Trophoblast cell (in vitro differentiated cells and primary cell): ENCODE measurements around the gene ACSF2.

ENCODE experiments used
- DNase-seq, 2 donors: peaks; one replicate each; pipeline ENCODE4 v3.0.0-alpha.2; 2016
- H2AFZ ChIP-seq: 2 replicates; pipeline ENCODE4 v1.6.1; 2013; ENCODE audit warnings: low read length, moderate library complexity, mild to moderate bottlenecking; ENCODE audit not compliant: insufficient read depth, poor library complexity
- H2AK5ac ChIP-seq: 2 replicates; pipeline ENCODE4 v1.6.1; 2013; ENCODE audit warnings: mild to moderate bottlenecking, low read length
- H2BK120ac ChIP-seq: 2 replicates; pipeline ENCODE4 v1.6.1; 2013; ENCODE audit warnings: low read length, mild to moderate bottlenecking, moderate library complexity; ENCODE audit not compliant: insufficient read depth, poor library complexity
- H2BK12ac ChIP-seq: 2 replicates; pipeline ENCODE4 v1.6.1; 2013; ENCODE audit warnings: mild to moderate bottlenecking, low read length, moderate library complexity
- H2BK5ac ChIP-seq: 2 replicates; pipeline ENCODE4 v1.6.1; 2013; ENCODE audit warnings: low read length, low read depth, moderate library complexity, mild to moderate bottlenecking; ENCODE audit not compliant: poor library complexity
- H3K14ac ChIP-seq: 2 replicates; pipeline ENCODE4 v1.6.1; 2013; ENCODE audit warnings: mild to moderate bottlenecking, low read length
- H3K18ac ChIP-seq: 2 replicates; pipeline ENCODE4 v1.6.1; 2013; ENCODE audit warnings: mild to moderate bottlenecking, low read length
- H3K23ac ChIP-seq: 2 replicates; pipeline ENCODE4 v1.6.1; 2013; ENCODE audit warnings: low read length
- H3K27ac ChIP-seq: 2 replicates; pipeline ENCODE4 v1.5.1; 2013; ENCODE audit warnings: low read depth, mild to moderate bottlenecking, inconsistent platforms, low read length, moderate library complexity
- H3K27me3 ChIP-seq: 2 replicates; pipeline ENCODE4 v1.6.1; 2013; ENCODE audit warnings: inconsistent platforms, mild to moderate bottlenecking, low read length, moderate library complexity; ENCODE audit not compliant: insufficient read depth
- H3K36me3 ChIP-seq, 2 experiments: 1 replicate in 1 of 2; 2 replicates in 1 of 2; pipeline ENCODE4 v1.6.1; 2013; ENCODE audit warnings: low read length in 2 of 2, mild to moderate bottlenecking in 2 of 2, moderate library complexity in 1 of 2; ENCODE audit not compliant: insufficient read depth in 2 of 2, control insufficient read depth in 1 of 2
- H3K4ac ChIP-seq: 2 replicates; pipeline ENCODE4 v1.6.1; 2013; ENCODE audit warnings: low read depth, mild to moderate bottlenecking, low read length, moderate library complexity
- H3K4me1 ChIP-seq, 2 experiments: 1 replicate in 1 of 2; 2 replicates in 1 of 2; pipeline ENCODE4 v1.6.1; 2013; ENCODE audit warnings: low read length in 2 of 2, mild to moderate bottlenecking in 2 of 2, moderate library complexity in 1 of 2; ENCODE audit not compliant: insufficient read depth in 2 of 2, control insufficient read depth in 1 of 2
- H3K4me2 ChIP-seq: 2 replicates; pipeline ENCODE4 v1.6.1; 2013; ENCODE audit warnings: inconsistent platforms, mild to moderate bottlenecking, low read length, moderate library complexity
- H3K4me3 ChIP-seq: 2 replicates; pipeline ENCODE4 v1.5.1; 2013; ENCODE audit warnings: mild to moderate bottlenecking, low read depth, low read length, inconsistent platforms
- H3K79me1 ChIP-seq: one replicate; pipeline ENCODE4 v1.6.1; 2013; ENCODE audit warnings: low read length
- H3K79me2 ChIP-seq: 2 replicates; pipeline ENCODE4 v1.6.1; 2013; ENCODE audit warnings: low read length, mild to moderate bottlenecking; ENCODE audit not compliant: control insufficient read depth, insufficient read depth, poor library complexity
- H3K9ac ChIP-seq: 2 replicates; pipeline ENCODE4 v1.6.1; 2013; ENCODE audit warnings: mild to moderate bottlenecking, low read length
- H3K9me3 ChIP-seq: 2 replicates; pipeline ENCODE4 v1.6.1; 2013; ENCODE audit warnings: low read depth, mild to moderate bottlenecking, control low read depth, inconsistent platforms, low read length; ENCODE audit not compliant: insufficient read depth
- H4K12ac ChIP-seq: 2 replicates; pipeline ENCODE4 v1.6.1; 2013; ENCODE audit warnings: low read depth, mild to moderate bottlenecking, low read length, moderate library complexity
- H4K8ac ChIP-seq: 2 replicates; pipeline ENCODE4 v1.6.1; 2013; ENCODE audit warnings: low read depth, mild to moderate bottlenecking, low read length, moderate library complexity
- H4K91ac ChIP-seq: one replicate; pipeline ENCODE4 v1.6.1; 2013; ENCODE audit warnings: low read depth, mild to moderate bottlenecking, low read length, moderate library complexity
- WGBS: extraction: QIAGEN DNeasy Blood & Tissue Kit; methylation state at CpG from one replicate; pipeline ENCODE4 v1.1.7; 2013; ENCODE audit warnings: missing lambda C conversion rate; ENCODE audit not compliant: insufficient read length, insufficient coverage; ENCODE audit errors: extremely low coverage; 5-methylcytosine and 5-hydroxymethylcytosine counted together

ACSF2 gene

GRCh38 chr17:50432125-50432762 is 6.2 kb downstream of the ACSF2 start:
- Histone ChIP-seq H3K4me1 (peaks cover 24 to 33% of the 10 kb centered on the region in 2 experiments), H2BK5ac (no peak overlapping the region), H2BK120ac (peak overlapping the region; percentile 59), H4K91ac (no peak overlapping the region), H3K36me3 (peaks cover 5 to 8% of the 10 kb centered on the region in 2 experiments), H3K18ac (peak overlapping the region; percentile 7), H3K9ac (no peak overlapping the region), H3K27ac (no peak overlapping the region), H3K9me3 (no peaks in the 10 kb centered on the region), H3K4me2 (no peak overlapping the region), H3K4me3 (no peak overlapping the region), H3K4ac (no peak overlapping the region), H2AK5ac (no peak overlapping the region), H3K27me3 (no peaks in the 10 kb centered on the region), H3K14ac (no peak overlapping the region), H2BK12ac (no peak overlapping the region), H3K79me1 (peaks cover 10% of the 10 kb centered on the region), H3K23ac (no peak overlapping the region), H2AFZ (no peak overlapping the region), H4K8ac (no peak overlapping the region), H3K79me2 (peaks cover 3% of the 10 kb centered on the region), H4K12ac (no peak overlapping the region)
- no peak for DNase-seq
- no CpG with 5 or more reads among the region's 4 CpGs for WGBS

GRCh38 chr17:50437409-50437808 is 11.4 kb downstream of the ACSF2 start:
- no peak overlapping the region for H3K14ac ChIP-seq
- H4K8ac ChIP-seq = no peak overlapping the region

GRCh38 chr17:50439008-50439407 is 13.0 kb downstream of the ACSF2 start:
- Histone ChIP-seq H4K12ac (no peak overlapping the region), H3K9me3 (no peaks in the 10 kb centered on the region), H3K36me3 (peaks cover 7 to 13% of the 10 kb centered on the region in 2 experiments), H3K79me2 (peaks cover 3% of the 10 kb centered on the region), H3K4me2 (no peak overlapping the region), H2BK120ac (no peak overlapping the region), H3K27me3 (no peaks in the 10 kb centered on the region), H3K14ac (no peak overlapping the region), H2AFZ (no peak overlapping the region), H3K23ac (no peak overlapping the region), H2BK5ac (no peak overlapping the region), H2AK5ac (no peak overlapping the region), H3K27ac (no peak overlapping the region), H3K4me1 (peaks cover 5 to 7% of the 10 kb centered on the region in 2 experiments), H4K91ac (no peak overlapping the region), H3K18ac (no peak overlapping the region), H4K8ac (no peak overlapping the region), H2BK12ac (no peak overlapping the region), H3K4me3 (no peak overlapping the region), H3K4ac (no peak overlapping the region), H3K9ac (no peak overlapping the region), H3K79me1 (no peaks in the 10 kb centered on the region)
- no peak for DNase-seq
- WGBS = no CpG with 5 or more reads among the region's 4 CpGs

More at GRCh38 chr17:50437409-50437808, 11.4 kb downstream of the ACSF2 start:
- peaks cover 3 to 5% of the 10 kb centered on the region in 2 experiments for H3K4me1 ChIP-seq
- no peak overlapping the region for H3K4me2 ChIP-seq
- H3K27ac ChIP-seq = no peak overlapping the region
- H3K18ac ChIP-seq = no peak overlapping the region
- no peak overlapping the region for H3K4ac ChIP-seq
- DNase-seq = no peak
- H3K4me3 ChIP-seq = no peak overlapping the region
- no peak overlapping the region for H3K23ac ChIP-seq
- no peak overlapping the region for H2BK12ac ChIP-seq
- H4K91ac ChIP-seq = no peak overlapping the region
- H3K27me3 ChIP-seq = no peaks in the 10 kb centered on the region
- H3K9me3 ChIP-seq = no peaks in the 10 kb centered on the region
- H4K12ac ChIP-seq = no peak overlapping the region
- H3K79me1 ChIP-seq = no peaks in the 10 kb centered on the region
- no peak overlapping the region for H2BK5ac ChIP-seq
- WGBS = no CpG with 5 or more reads among the region's 4 CpGs
- no peak overlapping the region for H3K9ac ChIP-seq
- H3K79me2 ChIP-seq = peaks cover 3% of the 10 kb centered on the region
- no peak overlapping the region for H2AK5ac ChIP-seq
- H2BK120ac ChIP-seq = no peak overlapping the region
- peaks cover 11 to 15% of the 10 kb centered on the region in 2 experiments for H3K36me3 ChIP-seq
- H2AFZ ChIP-seq = no peak overlapping the region

GRCh38 chr17:50440172-50440837 is 14.3 kb downstream of the ACSF2 start:
- H3K4ac ChIP-seq = no peak overlapping the region
- no peaks in the 10 kb centered on the region for H3K9me3 ChIP-seq
- H2AFZ ChIP-seq = no peak overlapping the region
- no peak overlapping the region for H3K4me3 ChIP-seq
- H3K27me3 ChIP-seq = no peaks in the 10 kb centered on the region
- H4K12ac ChIP-seq = no peak overlapping the region
- no peak overlapping the region for H3K27ac ChIP-seq
- no peak overlapping the region for H2AK5ac ChIP-seq
- H2BK12ac ChIP-seq = no peak overlapping the region
- H2BK120ac ChIP-seq = peak overlapping the region; percentile 28
- peak; percentile 34 to 65 for DNase-seq
- H4K91ac ChIP-seq = no peak overlapping the region
- no peak overlapping the region for H3K14ac ChIP-seq
- H3K79me2 ChIP-seq = peaks cover 3% of the 10 kb centered on the region
- no peak overlapping the region for H3K18ac ChIP-seq
- no CpG with 5 or more reads among the region's 4 CpGs for WGBS
- H3K4me2 ChIP-seq = no peak overlapping the region
- H3K23ac ChIP-seq = peak overlapping the region; percentile 80
- H3K36me3 ChIP-seq = peaks cover 7 to 13% of the 10 kb centered on the region in 2 experiments
- H3K9ac ChIP-seq = peak overlapping the region; percentile 21
- H3K4me1 ChIP-seq = peaks cover 5 to 7% of the 10 kb centered on the region in 2 experiments
- H2BK5ac ChIP-seq = no peak overlapping the region
- H3K79me1 ChIP-seq = no peaks in the 10 kb centered on the region
- no peak overlapping the region for H4K8ac ChIP-seq
